Aorta (tissue), 5 donors: Measurements from ENCODE around the gene MATN3. TPM values are rescaled to one million over a fixed set of nuclear protein-coding genes. Genes with fewer than 3 reads are reported as not detected.

Experiments
- ATAC-seq: fragments of 200-7000 bp; cut with Tn5 transposase; one replicate; pipeline ENCODE4 v1.9.1; 2022; ENCODE audit warnings: moderate library complexity; ENCODE audit not compliant: low FRiP score
- DNase-seq, 2 donors: peaks; one replicate each; pipeline ENCODE4 v3.0.0-alpha.2; 2020
- H3K27ac ChIP-seq, 2 donors: one replicate each; pipeline ENCODE4 v1.5.1; 2013; ENCODE audit warnings: low read length in 2 of 2, mild to moderate bottlenecking in 2 of 2, moderate library complexity in 2 of 2, control low read depth in 1 of 2, inconsistent platforms in 1 of 2, low read depth in 1 of 2
- H3K27me3 ChIP-seq, 2 donors: one replicate each; pipeline ENCODE4 v1.6.1; 2013; ENCODE audit warnings: control low read depth in 1 of 2, low read length in 1 of 2, mild to moderate bottlenecking in 1 of 2, moderate library complexity in 1 of 2; ENCODE audit not compliant: insufficient read depth in 2 of 2, control insufficient read depth in 1 of 2
- H3K36me3 ChIP-seq, 2 donors: one replicate each; pipeline ENCODE4 v1.6.1; 2013; ENCODE audit warnings: control low read depth in 1 of 2, low read length in 1 of 2, mild to moderate bottlenecking in 1 of 2; ENCODE audit not compliant: insufficient read depth in 2 of 2, control insufficient read depth in 1 of 2
- H3K4me1 ChIP-seq, 2 donors: one replicate each; pipeline ENCODE4 v1.6.1; 2013; ENCODE audit warnings: low read length in 2 of 2, control low read depth in 1 of 2, mild to moderate bottlenecking in 1 of 2, moderate library complexity in 1 of 2; ENCODE audit not compliant: insufficient read depth in 2 of 2, control insufficient read depth in 1 of 2
- H3K4me3 ChIP-seq, 2 donors: one replicate each; pipeline ENCODE4 v1.5.1; 2013; ENCODE audit warnings: low read length in 2 of 2, control low read depth in 1 of 2, mild to moderate bottlenecking in 1 of 2
- H3K9me3 ChIP-seq: one replicate; pipeline ENCODE4 v1.6.1; 2013; ENCODE audit warnings: mild to moderate bottlenecking, low read length; ENCODE audit not compliant: control insufficient read depth
- WGBS, 2 donors: extraction: QIAGEN DNeasy Blood & Tissue Kit; methylation state at CpG; one replicate each; pipeline ENCODE4 v1.1.7; 2013; 5-methylcytosine and 5-hydroxymethylcytosine counted together
- intact Hi-C, 2 donors: fragments of 100-400 bp; cut with DNase I; formaldehyde crosslinking; loops; one replicate each; pipeline versions ENCODE4 v1.14.2 to v1.15.0; 2022
- polyA plus RNA-seq, 2 donors: library from polyadenylated mRNA; stranded (reverse); fragments of 200-250 nt; gene quantifications; one replicate each; pipeline ENCODE4 v1.2.3, GENCODE V29; 2013
- total RNA-seq, 2 donors: library from RNA; stranded (reverse); fragmentation: NEBNext Ultra II Directional; extraction: Animal tissue kit (Norgen Biotek cat#: 25700); gene quantifications; one replicate each; pipeline ENCODE4 v1.2.1, GENCODE V29; 2021
- donor health status: healthy with polysubstance abuse.
- donor health status: Bipolar disorder and iron deficiency.
- donor health status: DM: no; HTN: no; CAD: no.
- donor health status: DM: no; HTN: no; CAD: no.
- donor health status: DM: yes; HTN: yes; CAD: no.

The MATN3 gene
- total and polyA plus RNA-seq, 4 donors, result 0.13 to 1.9 (median 1.7) TPM

GRCh38 chr2:20044778-20045177 is 32.3 kb upstream of the MATN3 start:
- 72 to 74% methylated on average over 4 of the region's 4 CpGs for WGBS, 2 donors

GRCh38 chr2:20042531-20042930 is 30.1 kb upstream of the MATN3 start:
- 9 to 21% methylated on average over 2 of the region's 2 CpGs for WGBS, 2 donors
- Histone ChIP-seq H3K4me3 (no peak overlapping the region), H3K36me3 (peaks cover 0 to 4% of the 10 kb centered on the region in 2 donors), H3K27ac (no peak overlapping the region), H3K9me3 (no peaks in the 10 kb centered on the region), H3K27me3 (no peaks in the 10 kb centered on the region), H3K4me1 (peaks cover 2 to 15% of the 10 kb centered on the region in 2 donors)
- ATAC-seq (no peak), DNase-seq (no peak)
- intact Hi-C loops, result no loop called here

More at GRCh38 chr2:20044778-20045177, 32.3 kb upstream of the MATN3 start:
- DNase-seq (no peak), ATAC-seq (no peak)
- Histone ChIP-seq H3K27me3 (no peaks in the 10 kb centered on the region), H3K27ac (no peak overlapping the region), H3K4me3 (no peak overlapping the region), H3K9me3 (no peaks in the 10 kb centered on the region), H3K36me3 (peaks cover 0 to 4% of the 10 kb centered on the region in 2 donors), H3K4me1 (peaks cover 3 to 12% of the 10 kb centered on the region in 2 donors)
- intact Hi-C loops, result no loop called here

- intact Hi-C loops, result no loop called here
- no peak for DNase-seq
- 71 to 73% methylated on average over 8 of the region's 8 CpGs for WGBS, 2 donors
- peaks cover 2 to 15% of the 10 kb centered on the region in 2 donors for H3K4me1 ChIP-seq
- ATAC-seq, result no peak
- H3K4me3 ChIP-seq, result no peak overlapping the region
- H3K27ac ChIP-seq, result no peak overlapping the region
- H3K36me3 ChIP-seq, result peaks cover 2 to 4% of the 10 kb centered on the region in 2 donors
- no peaks in the 10 kb centered on the region for H3K27me3 ChIP-seq
- no peaks in the 10 kb centered on the region for H3K9me3 ChIP-seq
Measured at GRCh38 chr2:20040489-20041172, 28.2 kb upstream of the MATN3 start.

- intact Hi-C loops, result no loop called here
- no peak overlapping the region for H3K4me3 ChIP-seq
- H3K27me3 ChIP-seq, result no peaks in the 10 kb centered on the region
- ATAC-seq (no peak), DNase-seq (no peak)
- H3K4me1 ChIP-seq, result peaks cover 0 to 5% of the 10 kb centered on the region in 2 donors
- no peaks in the 10 kb centered on the region for H3K9me3 ChIP-seq
- no peak overlapping the region for H3K27ac ChIP-seq
- 65 to 75% methylated on average over 2 of the region's 2 CpGs for whole genome bisulfite sequencing, 2 donors
- H3K36me3 ChIP-seq, result peaks cover 10 to 21% of the 10 kb centered on the region in 2 donors
Measured at GRCh38 chr2:20037660-20038059, 25.2 kb upstream of the MATN3 start.

- H3K9me3 ChIP-seq, result no peaks in the 10 kb centered on the region
- H3K27me3 ChIP-seq, result no peaks in the 10 kb centered on the region
- no peak for ATAC-seq
- 60 to 71% methylated on average over 4 of the region's 4 CpGs for WGBS, 2 donors
- H3K4me3 ChIP-seq, result no peak overlapping the region
- H3K27ac ChIP-seq, result peak overlapping the region in 1 of 2 donors; percentile 38
- H3K4me1 ChIP-seq, result peaks cover 0 to 2% of the 10 kb centered on the region in 2 donors
- H3K36me3 ChIP-seq, result peaks cover 10 to 25% of the 10 kb centered on the region in 2 donors
- no peak for DNase-seq
- intact Hi-C loops, result no loop called here
Measured at GRCh38 chr2:20035955-20036666, 23.6 kb upstream of the MATN3 start.

GRCh38 chr2:20034821-20035220 is 22.4 kb upstream of the MATN3 start:
- peaks cover 0 to 2% of the 10 kb centered on the region in 2 donors for H3K4me1 ChIP-seq
- DNase-seq (no peak), ATAC-seq (no peak)
- WGBS, 2 donors, result 69 to 76% methylated on average over 2 of the region's 2 CpGs
- no peaks in the 10 kb centered on the region for H3K9me3 ChIP-seq
- peaks cover 10 to 22% of the 10 kb centered on the region in 2 donors for H3K36me3 ChIP-seq
- intact Hi-C loops, result no loop called here
- no peak overlapping the region for H3K4me3 ChIP-seq
- no peak overlapping the region for H3K27ac ChIP-seq
- no peaks in the 10 kb centered on the region for H3K27me3 ChIP-seq

GRCh38 chr2:20034218-20034617 is 21.8 kb upstream of the MATN3 start:
- no peak overlapping the region for H3K27ac ChIP-seq
- peaks cover 10 to 22% of the 10 kb centered on the region in 2 donors for H3K36me3 ChIP-seq
- no peak overlapping the region for H3K4me3 ChIP-seq
- intact Hi-C loops, result no loop called here
- H3K9me3 ChIP-seq, result no peaks in the 10 kb centered on the region
- DNase-seq, result no peak
- ATAC-seq, result no peak
- H3K4me1 ChIP-seq, result peaks cover 0 to 2% of the 10 kb centered on the region in 2 donors
- H3K27me3 ChIP-seq, result no peaks in the 10 kb centered on the region
- WGBS, 2 donors, result 66 to 70% methylated on average over 4 of the region's 4 CpGs

- no peak overlapping the region for H3K4me3 ChIP-seq
- no peak for DNase-seq
- no peaks in the 10 kb centered on the region for H3K9me3 ChIP-seq
- intact Hi-C loops, result no loop called here
- H3K27ac ChIP-seq, result no peak overlapping the region
- H3K36me3 ChIP-seq, result peaks cover 13 to 24% of the 10 kb centered on the region in 2 donors
- H3K27me3 ChIP-seq, result no peaks in the 10 kb centered on the region
- ATAC-seq, result no peak
- peaks cover 0 to 2% of the 10 kb centered on the region in 2 donors for H3K4me1 ChIP-seq
- 79 to 84% methylated on average over 3 of the region's 3 CpGs for WGBS, 2 donors
Measured at GRCh38 chr2:20033322-20033721, 20.9 kb upstream of the MATN3 start.

- intact Hi-C loops, result no loop called here
- DNase-seq (no peak), ATAC-seq (no peak)
- H3K4me1 ChIP-seq, result no peaks in the 10 kb centered on the region
- H3K27me3 ChIP-seq, result no peaks in the 10 kb centered on the region
- H3K4me3 ChIP-seq, result no peak overlapping the region
- H3K36me3 ChIP-seq, result peaks cover 11 to 23% of the 10 kb centered on the region in 2 donors
- no peak overlapping the region for H3K27ac ChIP-seq
- H3K9me3 ChIP-seq, result no peaks in the 10 kb centered on the region
- 91 to 94% methylated on average over 6 of the region's 6 CpGs for WGBS, 2 donors
Measured at GRCh38 chr2:20030224-20030623, 17.8 kb upstream of the MATN3 start.
